HFFc6 (cell line): Measurements from ENCODE around the gene PTPRM. TPM values are rescaled to one million over a fixed set of nuclear protein-coding genes. Genes with fewer than 3 reads are reported as not detected.

Source experiments
- DNase-seq: peaks from one replicate; pipeline ENCODE4 v3.0.0-alpha.2; 2018
- H3K27ac Mint-ChIP-seq: 2 replicates; pipeline ENCODE4 v1.8.0; 2020; ENCODE audit warnings: mild to moderate bottlenecking, mixed read lengths
- H3K27me3 Mint-ChIP-seq: 2 replicates; pipeline ENCODE4 v1.8.0; 2021; ENCODE audit warnings: mild to moderate bottlenecking, moderate library complexity, mixed read lengths; ENCODE audit not compliant: insufficient read depth
- H3K36me3 Mint-ChIP-seq: 2 replicates; pipeline ENCODE4 v1.8.0; 2021; ENCODE audit warnings: low read depth, mixed read lengths
- H3K4me1 Mint-ChIP-seq: 2 replicates; pipeline ENCODE4 v1.8.0; 2020; ENCODE audit warnings: low read depth, mixed read lengths
- H3K4me3 Mint-ChIP-seq: 2 replicates; pipeline ENCODE4 v1.8.0; 2020; ENCODE audit warnings: mild to moderate bottlenecking, moderate library complexity, mixed read lengths
- H3K9me3 Mint-ChIP-seq: 2 replicates; pipeline ENCODE4 v1.8.0; 2020; ENCODE audit warnings: mild to moderate bottlenecking, mixed read lengths
- CTCF ChIP-seq: fragments of 200-600 bp; sonication (generic); IDR thresholded peaks from 2 replicates; pipeline ENCODE4 v1.5.0; 2021; ENCODE audit warnings: antibody characterized with exemption, mild to moderate bottlenecking
- total RNA-seq, 6 experiments: library from RNA; stranded (reverse); fragmentation: NEBNext Ultra II Directional; extraction: Animal tissue kit (Norgen Biotek cat#: 25700); gene quantifications; 2 replicates in 1 of 6; 3 replicates in 5 of 6; pipeline ENCODE4 v1.2.3, GENCODE V29; 2021

PTPRM gene
- total RNA-seq, 6 experiments from 2014 or later: 39.4 to 49.8 (median 43.8) TPM

DNA sequence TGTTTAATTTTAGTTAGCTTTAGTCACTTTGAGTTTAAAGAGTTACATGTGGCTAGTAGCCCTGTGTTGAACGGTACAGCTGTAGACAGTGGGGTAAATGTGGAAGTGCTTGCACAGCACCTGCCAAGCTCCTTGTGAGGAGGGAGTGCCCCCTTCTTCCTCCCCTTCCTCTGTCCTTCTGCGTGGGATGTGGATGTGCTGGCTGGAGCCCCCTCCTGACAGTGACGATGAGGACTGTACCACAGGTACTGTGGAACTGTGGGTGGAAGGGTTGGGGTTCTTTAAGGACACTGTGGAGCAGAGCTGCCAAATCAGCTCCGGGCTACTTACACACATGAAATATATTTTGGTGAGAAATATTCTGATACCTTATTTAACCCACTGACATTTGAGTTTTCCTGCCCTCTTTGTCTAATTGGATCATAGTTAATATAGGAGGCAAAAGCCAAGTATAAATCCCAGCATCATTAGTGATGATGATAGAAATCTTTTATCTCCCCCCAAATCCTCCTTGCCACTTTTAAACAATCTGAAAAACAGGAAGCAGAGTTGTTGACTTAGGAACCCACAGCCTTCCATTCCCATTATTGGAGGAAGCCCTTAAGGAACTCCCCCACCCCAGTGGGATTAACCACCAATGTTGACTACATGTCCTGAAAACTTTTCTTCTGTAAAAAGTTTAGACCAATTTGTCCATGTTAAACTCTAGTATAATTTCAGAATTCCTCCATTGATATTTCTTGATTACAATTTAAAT lies 181.3 kb downstream of the PTPRM start:
- H3K27me3 Mint-ChIP-seq: no peaks in the 10 kb centered on the region
- DNase-seq: no peak
- no peak overlapping the region for H3K4me3 Mint-ChIP-seq
- no peak for TF ChIP-seq CTCF
- peaks cover 18% of the 10 kb centered on the region for H3K36me3 Mint-ChIP-seq
- peaks cover 33% of the 10 kb centered on the region for H3K4me1 Mint-ChIP-seq
- H3K27ac Mint-ChIP-seq: no peak overlapping the region
- peaks cover 21% of the 10 kb centered on the region for H3K9me3 Mint-ChIP-seq

- Mint-ChIP-seq H3K27me3 (no peaks in the 10 kb centered on the region), H3K9me3 (peaks cover 21% of the 10 kb centered on the region), H3K4me3 (no peak overlapping the region), H3K4me1 (peaks cover 38% of the 10 kb centered on the region), H3K36me3 (peaks cover 18% of the 10 kb centered on the region), H3K27ac (no peak overlapping the region)
- DNase-seq: no peak
- no peak for TF ChIP-seq CTCF
Observed at GRCh38 chr18:7749008-7749405, 181.9 kb downstream of the PTPRM start.

- DNase-seq: no peak
Observed at GRCh38 chr18:7749510-7749981, 182.4 kb downstream of the PTPRM start.

DNA sequence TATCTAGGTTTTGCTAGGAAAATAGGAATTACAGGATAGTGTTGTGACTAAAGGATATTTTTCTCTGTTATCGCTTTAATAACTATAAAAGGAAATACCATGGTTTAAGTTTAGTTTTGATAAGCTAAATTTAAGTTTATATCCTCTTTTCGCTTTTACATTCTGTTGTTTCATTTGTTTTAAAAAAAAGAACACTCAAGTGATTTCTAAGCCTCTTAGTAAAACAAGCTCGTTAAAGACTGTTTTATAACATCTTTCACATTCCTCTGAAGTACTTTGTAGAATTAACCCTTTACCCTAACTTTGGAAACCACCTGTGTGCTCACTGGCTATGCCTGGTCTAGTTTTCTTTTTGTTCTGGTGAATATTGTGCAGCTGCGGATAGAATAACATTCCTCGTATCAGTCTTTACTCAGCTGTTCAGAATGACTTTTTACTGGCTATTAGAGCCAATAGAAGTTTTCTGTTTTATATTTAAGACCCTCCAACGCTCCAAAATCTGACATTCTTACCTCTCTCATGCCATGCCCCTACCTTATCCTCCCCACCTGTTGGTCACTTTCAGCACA lies 183.1 kb downstream of the PTPRM start:
- no peak for TF ChIP-seq CTCF
- Mint-ChIP-seq H3K9me3 (peaks cover 18% of the 10 kb centered on the region), H3K27ac (no peak overlapping the region; the same call in 1 of the 2 replicates), H3K36me3 (peaks cover 15% of the 10 kb centered on the region), H3K4me1 (peaks cover 50% of the 10 kb centered on the region), H3K27me3 (peaks cover 1% of the 10 kb centered on the region; the same call in 1 of the 2 replicates), H3K4me3 (no peak overlapping the region)
- DNase-seq: no peak

More at GRCh38 chr18:7749510-7749981, 182.4 kb downstream of the PTPRM start:
- H3K27me3 Mint-ChIP-seq: no peaks in the 10 kb centered on the region
- peaks cover 44% of the 10 kb centered on the region for H3K4me1 Mint-ChIP-seq
- H3K36me3 Mint-ChIP-seq: peaks cover 18% of the 10 kb centered on the region
- no peak for TF ChIP-seq CTCF
- H3K27ac Mint-ChIP-seq: no peak overlapping the region
- H3K9me3 Mint-ChIP-seq: peaks cover 21% of the 10 kb centered on the region
- H3K4me3 Mint-ChIP-seq: no peak overlapping the region

DNA sequence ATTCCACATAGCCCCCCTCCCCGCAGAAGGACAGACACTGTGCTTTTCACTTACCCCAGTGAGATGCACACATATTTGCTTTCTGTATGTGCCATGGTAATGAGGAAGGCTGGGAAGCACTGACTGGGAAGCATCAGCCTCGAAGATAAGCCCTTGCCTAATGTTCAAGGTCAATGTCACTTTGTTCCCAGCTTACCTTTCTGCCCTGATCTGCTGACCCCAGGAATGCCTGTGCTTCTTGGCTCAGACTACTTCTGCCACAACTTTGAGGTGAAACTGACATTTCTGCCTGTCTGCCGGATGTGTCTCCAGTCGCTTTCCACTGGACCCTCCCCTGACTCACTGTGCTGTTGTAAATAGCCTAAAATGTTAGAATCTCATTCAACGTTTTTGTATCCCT lies 183.8 kb downstream of the PTPRM start:
- no peak overlapping the region for H3K27ac Mint-ChIP-seq
- H3K9me3 Mint-ChIP-seq: peaks cover 10% of the 10 kb centered on the region
- H3K4me3 Mint-ChIP-seq: no peak overlapping the region
- H3K4me1 Mint-ChIP-seq: peaks cover 57% of the 10 kb centered on the region
- H3K36me3 Mint-ChIP-seq: peaks cover 8% of the 10 kb centered on the region
- peaks cover 2% of the 10 kb centered on the region; the same call in 1 of the 2 replicates for H3K27me3 Mint-ChIP-seq
- no peak for DNase-seq
- no peak for TF ChIP-seq CTCF
